Caco-2 (cell line): ENCODE measurements around the gene SPDYE8. TPM values are rescaled to one million over a fixed set of nuclear protein-coding genes. Genes with fewer than 3 reads are reported as not detected.
"Not testable (repeated sequence)": the region's sequence is repeated elsewhere in the genome, so short reads cannot be mapped to it uniquely, and the experiment has no call there.

Experiments
- BruUV-seq: library from RNA; stranded (reverse); fragments of 400-500 nt; replicated peaks from 2 replicates; lab custom pipeline; 2021; lab: Mats Ljungman, UMichigan
- CTCF ChIA-PET: fragments of 300-600 bp; sonication (Branson Sonifier 250); formaldehyde crosslinking; loops from one replicate; lab custom pipeline; 2022; ENCODE audit warnings: antibody characterized with exemption; lab: Charles Lee
- POLR2A ChIA-PET: fragments of 300-600 bp; sonication (Branson Sonifier 250); formaldehyde crosslinking; loops from one replicate; lab custom pipeline; 2022; ENCODE audit warnings: antibody characterized with exemption; lab: Charles Lee
- DNase-seq, 2 experiments: peaks; one replicate each; pipeline versions ENCODE4 v3.0.0 to v3.0.0-alpha.2; 2020 to 2022
- H3K27me3 ChIP-seq: replicated peaks from 2 replicates; pipeline ENCODE4 v1.6.0; 2011; ENCODE audit warnings: low read length; ENCODE audit not compliant: control insufficient read depth, insufficient read depth
- H3K36me3 ChIP-seq: 2 replicates; pipeline ENCODE4 v1.5.1; 2011; ENCODE audit warnings: low read length; ENCODE audit not compliant: control insufficient read depth, insufficient read depth
- H3K4me1 ChIP-seq: fragments of 250-450 bp; sonication (Bioruptor Pico); 2 replicates; pipeline ENCODE4 v1.5.1; 2020; ENCODE audit warnings: mild to moderate bottlenecking
- H3K4me3 ChIP-seq: 2 replicates; pipeline ENCODE4 v1.5.1; 2011; ENCODE audit warnings: low read depth, mild to moderate bottlenecking, control low read depth, low read length
- H3K9me3 ChIP-seq: fragments of 250-450 bp; sonication (Bioruptor Pico); 2 replicates; pipeline ENCODE4 v1.5.1; 2020; ENCODE audit warnings: mild to moderate bottlenecking, moderate library complexity
- H3K27ac Mint-ChIP-seq: one replicate; pipeline ENCODE4 v1.8.0; 2022; ENCODE audit warnings: mixed read lengths; ENCODE audit not compliant: unreplicated experiment
- H3K27me3 Mint-ChIP-seq: one replicate; pipeline ENCODE4 v1.8.0; 2022; ENCODE audit warnings: mixed read lengths; ENCODE audit not compliant: insufficient read depth, unreplicated experiment
- H3K36me3 Mint-ChIP-seq: one replicate; pipeline ENCODE4 v1.8.0; 2022; ENCODE audit warnings: mild to moderate bottlenecking, mixed read lengths; ENCODE audit not compliant: insufficient read depth, unreplicated experiment
- H3K4me1 Mint-ChIP-seq: one replicate; pipeline ENCODE4 v1.8.0; 2022; ENCODE audit warnings: low read depth, mixed read lengths; ENCODE audit not compliant: unreplicated experiment
- H3K4me3 Mint-ChIP-seq: one replicate; pipeline ENCODE4 v1.8.0; 2022; ENCODE audit warnings: mild to moderate bottlenecking, moderate library complexity, mixed read lengths; ENCODE audit not compliant: unreplicated experiment
- H3K9me3 Mint-ChIP-seq: one replicate; pipeline ENCODE4 v1.8.0; 2022; ENCODE audit warnings: mixed read lengths; ENCODE audit not compliant: unreplicated experiment
- intact Hi-C: fragments of 100-400 bp; cut with micrococcal nuclease; formaldehyde crosslinking; loops from one replicate; pipeline ENCODE4 v1.10.0; 2022; ENCODE audit not compliant: unreplicated experiment
- total RNA-seq: library from RNA; stranded (reverse); gene quantifications from 2 replicates; pipeline ENCODE4 v1.2.3, GENCODE V29; 2022

The SPDYE8 gene
- total RNA-seq, 1 experiment from 2014 or later: not detected

- H3K4me3 Mint-ChIP-seq, intact Hi-C loops, H3K27me3 Mint-ChIP-seq, H3K9me3 ChIP-seq, H3K36me3 ChIP-seq, H3K4me1 Mint-ChIP-seq, H3K4me3 ChIP-seq, H3K27me3 ChIP-seq, POLR2A ChIA-PET, H3K36me3 Mint-ChIP-seq, H3K27ac Mint-ChIP-seq, CTCF ChIA-PET, H3K9me3 Mint-ChIP-seq, H3K4me1 ChIP-seq, BruUV-seq: not testable (repeated sequence)
- DNase-seq: peak in 1 of 2 experiments; percentile 16
These were observed 54.8 kb downstream of the SPDYE8 start for GRCh38 chr7:72974781-72975180.

GRCh38 chr7:72971505-72971904, 58.1 kb downstream of the SPDYE8 start:
- H3K27ac Mint-ChIP-seq, H3K36me3 Mint-ChIP-seq, CTCF ChIA-PET, intact Hi-C loops, H3K36me3 ChIP-seq, H3K4me3 ChIP-seq, H3K9me3 ChIP-seq, H3K9me3 Mint-ChIP-seq, H3K4me1 Mint-ChIP-seq, H3K27me3 ChIP-seq, BruUV-seq, POLR2A ChIA-PET, H3K4me1 ChIP-seq, H3K4me3 Mint-ChIP-seq, H3K27me3 Mint-ChIP-seq, DNase-seq: not testable (repeated sequence)

Other genes starting within 250 kb of the SPDYE8 start
- gene TYW1B, start 201.6 kb downstream of the SPDYE8 start, total RNA-seq: 10.0 and 12.8 TPM in 2 replicates
- gene POM121, start 104.7 kb downstream of the SPDYE8 start, total RNA-seq: 76.8 and 83.1 TPM in 2 replicates
- 0.39 TPM in 1 of 2 replicates, not detected in the other for gene TRIM74, start 60.3 kb downstream of the SPDYE8 start, total RNA-seq
- not detected in 2 replicates for gene SPDYE11, start 28.1 kb upstream of the SPDYE8 start, total RNA-seq
- gene SPDYE9, start 56.3 kb upstream of the SPDYE8 start, total RNA-seq: not detected in 2 replicates